Liver (tissue), 9 donors: ENCODE data around the gene SPATA13. TPM values are rescaled to one million over a fixed set of nuclear protein-coding genes. Genes with fewer than 3 reads are reported as not detected.

Source experiments
- DNase-seq: peaks from one replicate; pipeline ENCODE4 v3.0.0-alpha.2; 2017; ENCODE audit warnings: low spot score
- H3K27ac ChIP-seq, 2 donors: one replicate each; pipeline ENCODE4 v1.7.0; 2013; ENCODE audit warnings: inconsistent platforms in 2 of 2, low read length in 2 of 2, control low read depth in 1 of 2, low read depth in 1 of 2, mild to moderate bottlenecking in 1 of 2
- H3K27me3 ChIP-seq, 4 donors: one replicate each; pipeline versions ENCODE4 v1.6.1 to v1.7.0; 2013; ENCODE audit warnings: low read length in 3 of 4, inconsistent platforms in 1 of 4, mild to moderate bottlenecking in 1 of 4, moderate library complexity in 1 of 4; ENCODE audit not compliant: control insufficient read depth in 4 of 4, insufficient read depth in 4 of 4
- H3K36me3 ChIP-seq, 4 donors: one replicate each; pipeline versions ENCODE4 v1.6.1 to v1.7.0; 2013; ENCODE audit warnings: low read length in 3 of 4, mild to moderate bottlenecking in 3 of 4, low read depth in 1 of 4, moderate library complexity in 1 of 4; ENCODE audit not compliant: control insufficient read depth in 4 of 4, insufficient read depth in 3 of 4
- H3K4me1 ChIP-seq, 4 donors: one replicate each; pipeline versions ENCODE4 v1.6.1 to v1.7.0; 2013; ENCODE audit warnings: low read length in 3 of 4, mild to moderate bottlenecking in 3 of 4, moderate library complexity in 1 of 4; ENCODE audit not compliant: control insufficient read depth in 4 of 4, insufficient read depth in 4 of 4
- H3K4me3 ChIP-seq, 3 donors: one replicate each; pipeline versions ENCODE4 v1.6.1 to v1.7.0; 2013; ENCODE audit warnings: low read length in 3 of 3, control low read depth in 1 of 3, low read depth in 1 of 3, mild to moderate bottlenecking in 1 of 3
- H3K9ac ChIP-seq, 2 donors: one replicate each; pipeline ENCODE4 v1.7.0; 2013; ENCODE audit warnings: low read length in 2 of 2, mild to moderate bottlenecking in 2 of 2, moderate library complexity in 2 of 2, control low read depth in 1 of 2, low read depth in 1 of 2
- H3K9me3 ChIP-seq, 4 donors: one replicate each; pipeline versions ENCODE4 v1.6.1 to v1.7.0; 2013; ENCODE audit warnings: low read length in 3 of 4; ENCODE audit not compliant: control insufficient read depth in 4 of 4
- ATF3 ChIP-seq: IDR thresholded peaks from 2 replicates; pipeline ENCODE4 v1.6.1; 2016; ENCODE audit warnings: antibody characterized with exemption
- EGR1 ChIP-seq, 2 donors: IDR thresholded peaks; 2 replicates each; pipeline ENCODE4 v1.6.1; 2016 to 2018; ENCODE audit warnings: antibody characterized with exemption in 2 of 2, low read depth in 2 of 2
- FOXA1 ChIP-seq: IDR thresholded peaks from 2 replicates; pipeline ENCODE4 v1.6.1; 2016; ENCODE audit warnings: antibody characterized with exemption
- FOXA2 ChIP-seq: IDR thresholded peaks from 2 replicates; pipeline ENCODE4 v1.6.1; 2016; ENCODE audit warnings: antibody characterized with exemption
- GABPA ChIP-seq, 2 donors: IDR thresholded peaks in 1 of 2; conservative IDR thresholded peaks in 1 of 2; 2 replicates each; pipeline ENCODE4 v1.6.1; 2016; ENCODE audit warnings: antibody characterized with exemption in 2 of 2, mild to moderate bottlenecking in 1 of 2, moderate library complexity in 1 of 2
- HNF4A ChIP-seq, 2 donors: conservative IDR thresholded peaks; 2 replicates each; pipeline ENCODE4 v1.6.1; 2016; ENCODE audit warnings: antibody characterized with exemption in 2 of 2, mild to moderate bottlenecking in 2 of 2
- HNF4G ChIP-seq: IDR thresholded peaks from 2 replicates; pipeline ENCODE4 v1.6.1; 2016; ENCODE audit warnings: antibody characterized with exemption
- JUND ChIP-seq, 2 donors: IDR thresholded peaks; 2 replicates each; pipeline ENCODE4 v1.6.1; 2016; ENCODE audit warnings: antibody characterized with exemption in 2 of 2
- MAX ChIP-seq: IDR thresholded peaks from 2 replicates; pipeline ENCODE4 v1.6.1; 2016; ENCODE audit warnings: antibody characterized with exemption
- NR2F2 ChIP-seq: IDR thresholded peaks from 2 replicates; pipeline ENCODE4 v1.6.1; 2016; ENCODE audit warnings: antibody characterized with exemption
- RAD21 ChIP-seq, 2 donors: IDR thresholded peaks; 2 replicates each; pipeline ENCODE4 v1.6.1; 2016; ENCODE audit warnings: antibody characterized with exemption in 2 of 2, mild to moderate bottlenecking in 2 of 2
- REST ChIP-seq: IDR thresholded peaks from 2 replicates; pipeline ENCODE4 v1.6.1; 2016; ENCODE audit warnings: antibody characterized with exemption, mild to moderate bottlenecking
- RXRA ChIP-seq, 2 donors: IDR thresholded peaks; 2 replicates each; pipeline ENCODE4 v1.6.1; 2017 to 2018; ENCODE audit warnings: antibody characterized with exemption in 2 of 2, mild to moderate bottlenecking in 1 of 2
- SP1 ChIP-seq: IDR thresholded peaks from 2 replicates; pipeline ENCODE4 v1.6.1; 2018; ENCODE audit warnings: antibody characterized with exemption, mild to moderate bottlenecking
- TAF1 ChIP-seq: conservative IDR thresholded peaks from 2 replicates; pipeline ENCODE4 v1.6.1; 2016; ENCODE audit warnings: antibody characterized with exemption, mild to moderate bottlenecking
- YY1 ChIP-seq: IDR thresholded peaks from 2 replicates; pipeline ENCODE4 v1.6.1; 2016; ENCODE audit warnings: antibody characterized with exemption, mild to moderate bottlenecking
- ZBTB33 ChIP-seq: IDR thresholded peaks from 2 replicates; pipeline ENCODE4 v1.6.1; 2016; ENCODE audit warnings: antibody characterized with exemption
- WGBS: extraction: QIAGEN DNeasy Blood & Tissue Kit; methylation state at CpG from one replicate; pipeline ENCODE4 v1.1.7; 2013; 5-methylcytosine and 5-hydroxymethylcytosine counted together
- polyA plus RNA-seq, 2 donors: library from polyadenylated mRNA; stranded (reverse) in 1 of 2; unstranded in 1 of 2; fragments of 200-250 nt in 1 of 2; fragments of >200 nt in 1 of 2; fragmentation: Nextera tagmentation in 1 of 2; extraction: Ambion mirVana in 1 of 2; gene quantifications; one replicate each; pipeline versions ENCODE4 v1.2.1 to v1.2.3, GENCODE V29; 2013 to 2015
- total RNA-seq, 2 donors: library from RNA; depleted of rRNA; stranded (reverse); fragments of >200 nt; gene quantifications; one replicate each; pipeline ENCODE4 v1.2.3, GENCODE V29; 2014
- donor health status: healthy.
- donor health status: healthy.
- donor health status: healthy.
- donor health status: healthy.
- donor health status: healthy.

Gene SPATA13
- total and polyA plus RNA-seq, 4 donors: 10.0 to 57.6 (median 20.4) TPM

GRCh38 chr13:24351423-24351822 lies 190.9 kb downstream of the SPATA13 start:
- peaks cover 0 to 4% (median 2%) of the 10 kb centered on the region in 4 donors for H3K4me1 ChIP-seq
- DNase-seq: no peak
- no peak overlapping the region for H3K27ac ChIP-seq
- H3K4me3 ChIP-seq: no peak overlapping the region
- no peaks in the 10 kb centered on the region for H3K36me3 ChIP-seq
- no peaks in the 10 kb centered on the region for H3K27me3 ChIP-seq
- H3K9me3 ChIP-seq: no peaks in the 10 kb centered on the region
- TF ChIP-seq GABPA (IDR thresholded peaks at IDR 0.05 in 1 of 2, conservative IDR thresholded peaks at IDR 0.05 in 1 of 2) (no peak), FOXA1 (no peak), TAF1 (no peak), RAD21 (IDR thresholded peaks at IDR 0.05) (no peak), EGR1 (IDR thresholded peaks at IDR 0.05; ENCODE audit: low read depth in 2 of 2) (no peak), FOXA2 (no peak), HNF4A (conservative IDR thresholded peaks at IDR 0.05) (no peak), NR2F2 (no peak), YY1 (no peak), MAX (no peak), HNF4G (no peak), SP1 (no peak), RXRA (IDR thresholded peaks at IDR 0.05) (no peak), ZBTB33 (no peak)
- H3K9ac ChIP-seq: no peak overlapping the region
- 89% methylated on average over 3 of the region's 3 CpGs for WGBS

GRCh38 chr13:24353736-24354135 lies 193.2 kb downstream of the SPATA13 start:
- 89% methylated on average over 1 of the region's 1 CpG for WGBS
- peaks cover 0 to 4% (median 1%) of the 10 kb centered on the region in 4 donors for H3K4me1 ChIP-seq
- TF ChIP-seq RXRA (IDR thresholded peaks at IDR 0.05): no peak
- TF ChIP-seq SP1: no peak
- TF ChIP-seq JUND (IDR thresholded peaks at IDR 0.05): no peak
- TF ChIP-seq FOXA2: no peak
- no peak for TF ChIP-seq EGR1 (IDR thresholded peaks at IDR 0.05; ENCODE audit: low read depth in 2 of 2)
- no peak for TF ChIP-seq HNF4A (conservative IDR thresholded peaks at IDR 0.05)
- TF ChIP-seq ZBTB33: no peak
- no peak for TF ChIP-seq GABPA (IDR thresholded peaks at IDR 0.05 in 1 of 2, conservative IDR thresholded peaks at IDR 0.05 in 1 of 2)

GRCh38 chr13:24355103-24355502 lies 194.6 kb downstream of the SPATA13 start:
- Histone ChIP-seq H3K4me1 (no peaks in the 10 kb centered on the region), H3K9ac (no peak overlapping the region), H3K4me3 (no peak overlapping the region), H3K9me3 (no peaks in the 10 kb centered on the region), H3K27me3 (no peaks in the 10 kb centered on the region), H3K36me3 (no peaks in the 10 kb centered on the region), H3K27ac (no peak overlapping the region)
- no peak for TF ChIP-seq EGR1 (IDR thresholded peaks at IDR 0.05; ENCODE audit: low read depth in 2 of 2)
- no peak for TF ChIP-seq REST
- no peak for TF ChIP-seq HNF4G
- no peak for TF ChIP-seq FOXA1
- no peak for TF ChIP-seq RAD21 (IDR thresholded peaks at IDR 0.05)
- no peak for TF ChIP-seq TAF1
- no peak for TF ChIP-seq RXRA (IDR thresholded peaks at IDR 0.05)
- TF ChIP-seq ATF3: no peak
- DNase-seq: no peak
- 94% methylated on average over 13 of the region's 13 CpGs for WGBS

More at GRCh38 chr13:24353736-24354135, 193.2 kb downstream of the SPATA13 start:
- Histone ChIP-seq H3K27ac (no peak overlapping the region), H3K4me3 (no peak overlapping the region), H3K9me3 (no peaks in the 10 kb centered on the region), H3K27me3 (no peaks in the 10 kb centered on the region), H3K9ac (no peak overlapping the region), H3K36me3 (no peaks in the 10 kb centered on the region)
- no peak for DNase-seq
